Myocyte (in vitro differentiated cells): ENCODE results near the gene TNP2. TPM values are rescaled to one million over a fixed set of nuclear protein-coding genes. Genes with fewer than 3 reads are reported as not detected.
A peak's percentile ranks its signal among the peaks of the same experiment; 100 is the strongest.

Experiments used
- DNase-seq: peaks from one replicate; pipeline ENCODE4 v3.0.0-alpha.2; 2012; ENCODE audit warnings: low read depth
- total RNA-seq: library from RNA; depleted of rRNA; stranded (reverse); fragments of >200 nt; gene quantifications from 2 replicates; pipeline ENCODE4 v1.2.3, GENCODE V29; 2014

TNP2 gene
- total RNA-seq, 1 donor from 2014 or later, result not detected

DNA sequence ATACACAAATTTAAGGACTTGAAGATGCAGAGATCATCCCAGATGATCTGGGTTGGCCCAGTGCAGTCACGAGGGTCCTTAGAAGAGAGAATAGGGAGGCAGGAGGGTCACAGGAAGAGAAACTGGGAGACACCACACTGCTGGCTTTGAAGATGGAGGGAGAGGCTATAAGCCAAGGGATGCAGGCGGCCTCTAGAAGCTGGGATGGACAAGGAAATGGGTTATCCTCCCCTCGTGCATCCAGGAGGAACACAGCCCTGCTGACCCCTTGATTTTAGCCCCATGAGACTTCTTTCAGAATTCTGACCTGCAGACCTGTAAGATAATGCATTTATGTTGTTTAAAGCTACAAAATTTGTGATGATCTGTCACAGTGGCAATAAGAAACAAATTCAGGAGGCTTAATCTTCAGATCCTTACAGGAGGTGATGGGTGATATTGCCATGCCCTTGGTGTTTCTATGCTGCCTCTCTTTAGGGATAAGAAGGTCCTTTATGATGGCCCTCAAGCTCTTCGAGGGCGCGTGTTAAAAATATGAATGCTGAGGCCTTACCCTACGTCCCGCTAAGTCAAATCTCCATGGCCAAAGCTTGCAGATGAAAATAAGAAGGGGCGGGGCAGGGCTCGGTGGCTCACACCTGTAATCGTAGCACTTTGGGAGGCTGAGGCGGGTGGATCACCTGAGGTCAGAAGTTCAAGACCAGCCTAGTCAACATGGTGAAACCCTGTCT, 8.6 kb upstream of the TNP2 start:
- no peak for DNase-seq

DNA sequence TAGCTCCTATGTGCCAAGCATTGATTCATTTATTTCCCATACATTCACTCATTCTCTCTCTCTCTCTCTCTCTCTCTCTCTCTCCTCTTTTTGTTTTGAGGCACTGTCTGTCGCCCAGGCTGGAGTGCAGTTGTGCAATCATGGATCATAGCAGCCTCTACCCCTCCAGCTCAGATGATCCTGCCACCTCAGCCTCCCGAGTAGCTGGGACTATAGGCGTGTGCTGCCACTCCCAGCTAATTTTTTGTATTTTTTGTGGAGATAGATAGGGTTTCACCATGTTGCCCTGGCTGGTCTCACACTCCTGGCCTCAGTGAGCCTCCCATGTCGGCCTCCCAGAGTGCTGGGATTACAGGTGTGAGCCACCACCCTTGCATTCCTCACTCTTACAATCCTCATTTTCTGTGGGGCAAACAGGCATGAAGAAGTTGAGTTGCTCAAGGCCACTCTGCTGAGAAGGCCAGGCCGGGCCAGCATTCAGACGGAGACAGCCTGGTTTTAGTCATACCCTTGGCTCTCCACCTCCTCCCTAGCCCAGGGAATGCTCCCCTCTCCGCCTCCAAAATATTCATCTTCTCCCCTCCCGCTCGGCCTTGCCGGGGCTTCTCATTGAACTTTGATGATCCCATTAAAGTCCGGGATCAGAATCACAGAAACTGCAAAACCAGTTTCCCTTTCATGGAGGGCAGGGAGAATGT, 7.9 kb upstream of the TNP2 start:
- DNase-seq, result no peak

DNA sequence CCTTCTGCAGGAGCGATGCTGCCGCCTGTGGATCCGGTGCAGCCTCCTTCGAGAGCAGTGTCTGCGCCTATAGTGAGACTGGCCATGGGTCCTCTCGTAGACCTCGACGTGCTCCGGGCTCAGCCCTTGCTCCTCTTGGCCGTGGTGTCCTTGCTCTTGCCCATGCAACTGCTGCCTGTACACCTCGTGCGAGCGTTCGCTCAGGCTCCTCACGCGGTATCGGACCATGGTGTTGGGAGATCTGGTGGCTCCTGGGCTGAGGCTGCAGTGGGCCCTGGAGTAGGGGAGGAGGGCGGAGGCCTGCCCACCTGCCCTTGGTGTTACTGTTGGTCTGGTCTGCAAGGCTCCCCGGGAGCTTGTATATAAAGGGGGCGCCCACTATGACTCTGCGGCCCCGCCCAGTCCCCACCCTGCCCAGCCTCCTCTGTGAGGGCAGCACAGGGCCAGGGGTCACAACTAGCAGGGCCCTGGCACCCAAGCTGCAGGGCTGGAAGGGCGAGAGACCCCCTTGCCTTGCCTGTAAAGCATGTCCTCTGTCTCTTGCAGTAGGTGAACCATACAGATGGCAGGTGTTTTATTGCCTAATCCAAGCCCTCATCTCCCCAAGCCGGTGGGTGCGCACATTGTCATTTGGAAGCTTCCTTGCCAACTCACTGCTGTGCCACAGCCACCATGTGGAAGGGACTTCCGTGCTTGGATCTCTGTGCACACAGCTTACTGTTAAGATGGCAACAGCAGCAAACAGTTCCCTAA, 7.2 kb upstream of the TNP2 start, which contains the start of gene PRM2:
Gene PRM2 (minus strand): TSS at position 338 of the 753 bp plus-strand sequence. CDS start 110 bp downstream, at position 228.
- no peak for DNase-seq

DNA sequence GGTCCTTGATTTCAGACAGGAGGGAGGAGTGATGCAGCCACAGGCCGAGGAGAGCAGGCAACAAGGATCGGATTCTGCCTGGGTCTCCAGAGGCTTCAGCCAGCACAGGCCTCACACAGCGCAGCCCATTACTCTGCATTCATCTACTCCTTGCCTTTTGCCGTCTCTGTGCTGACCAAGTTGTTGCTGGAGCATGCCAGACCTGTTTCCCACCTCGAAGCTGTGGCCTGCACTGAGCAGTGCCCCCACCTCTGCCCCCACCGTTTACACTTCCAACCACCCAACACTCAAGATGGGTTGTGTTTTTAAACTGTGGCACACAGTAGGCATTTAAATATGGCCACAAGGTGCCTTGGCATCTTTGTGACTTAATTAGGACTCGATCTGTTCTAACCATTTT, 5.8 kb upstream of the TNP2 start:
- no peak for DNase-seq

DNA sequence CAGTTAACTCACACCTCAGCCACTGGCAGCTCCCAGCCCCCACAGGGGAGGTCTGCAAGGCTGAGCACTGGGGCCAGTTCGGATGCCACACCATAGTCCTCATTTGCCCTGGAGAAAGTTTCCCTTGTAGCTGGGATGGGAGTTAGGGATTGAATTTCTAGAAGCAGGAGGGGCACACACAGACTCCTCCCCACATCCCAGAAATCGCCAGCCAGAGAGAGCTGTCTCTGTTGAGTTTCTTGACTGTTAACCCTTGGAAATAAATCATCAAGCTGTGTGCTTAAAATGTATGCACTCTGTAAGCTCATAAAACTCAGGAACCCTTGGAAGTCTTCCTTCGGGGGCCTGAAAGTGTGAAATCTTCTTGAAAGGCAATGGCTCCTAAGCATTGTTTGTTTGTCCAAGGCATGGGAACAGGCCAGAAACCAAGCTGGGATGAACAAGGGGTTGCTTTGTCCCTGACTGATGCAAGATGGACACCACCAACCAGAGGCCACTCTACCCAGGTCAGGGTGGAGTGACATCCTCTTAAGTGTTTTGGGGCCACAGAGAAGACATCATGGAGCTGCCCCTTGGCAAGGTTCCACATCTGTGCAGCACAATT, 4.7 kb upstream of the TNP2 start:
- no peak for DNase-seq

DNA sequence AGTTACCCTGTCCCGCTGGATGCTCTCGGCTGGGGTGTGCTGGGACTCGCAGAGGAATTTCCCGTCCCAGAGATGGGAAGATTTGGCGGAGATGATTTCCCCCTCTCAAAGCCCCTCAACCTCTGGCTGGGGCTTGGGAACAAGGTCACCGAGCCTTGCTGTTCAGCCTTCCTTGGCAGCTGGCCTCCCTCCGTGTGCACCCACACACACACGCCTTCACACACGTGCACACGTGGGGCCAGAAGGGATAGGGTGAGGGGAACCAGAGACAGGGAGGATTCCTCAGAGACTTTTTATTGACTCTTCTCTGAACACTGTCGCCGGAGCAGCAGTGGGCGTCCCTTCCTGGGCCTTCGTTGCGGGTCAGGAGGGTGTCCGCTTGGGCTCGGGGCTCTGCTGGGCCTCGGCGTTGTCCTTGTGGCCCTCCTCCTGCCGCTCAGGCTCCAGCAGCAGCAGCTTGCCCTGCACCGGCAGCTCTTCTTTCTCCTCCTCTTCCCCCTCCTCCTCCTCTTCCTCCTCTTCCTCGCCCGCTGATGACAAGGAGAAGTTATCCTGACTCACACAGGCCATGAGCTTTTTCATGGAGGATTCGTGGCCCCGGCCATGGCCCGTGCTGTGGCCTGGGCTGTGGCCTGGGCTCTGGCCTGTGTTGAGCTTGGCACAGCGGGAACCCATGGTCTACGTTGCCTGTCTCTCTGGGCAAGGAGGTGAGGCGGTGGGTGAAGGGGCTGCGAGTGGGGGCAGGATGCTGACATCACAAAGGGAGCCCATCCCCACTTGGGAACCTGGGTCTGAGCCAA, 4.0 kb upstream of the TNP2 start, which contains the start of gene PRM3:
Gene PRM3 (minus strand): TSS at position 709 of the 800 bp plus-strand sequence. CDS start 34 bp downstream, at position 675.
- DNase-seq, result no peak

DNA sequence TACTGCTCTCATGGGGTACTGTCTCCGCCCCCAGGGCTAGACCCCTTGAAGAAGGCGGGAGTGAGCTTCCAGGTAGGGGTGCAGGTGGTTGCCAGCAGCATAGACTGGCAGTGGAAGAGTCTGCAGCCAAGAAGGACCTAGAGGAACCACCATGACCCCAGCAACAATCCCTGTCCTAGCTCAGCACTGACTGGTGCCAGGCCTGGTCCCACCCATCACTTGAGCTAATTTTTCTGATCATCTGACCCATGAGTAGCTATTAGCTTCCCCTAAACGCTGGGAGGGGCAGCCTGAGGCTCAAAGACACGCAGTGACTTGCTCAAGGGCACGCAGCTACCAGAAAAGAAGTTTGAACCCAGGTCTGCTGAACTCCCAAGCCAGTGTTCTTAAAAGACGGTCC, 3.4 kb upstream of the TNP2 start:
- no peak for DNase-seq

DNA sequence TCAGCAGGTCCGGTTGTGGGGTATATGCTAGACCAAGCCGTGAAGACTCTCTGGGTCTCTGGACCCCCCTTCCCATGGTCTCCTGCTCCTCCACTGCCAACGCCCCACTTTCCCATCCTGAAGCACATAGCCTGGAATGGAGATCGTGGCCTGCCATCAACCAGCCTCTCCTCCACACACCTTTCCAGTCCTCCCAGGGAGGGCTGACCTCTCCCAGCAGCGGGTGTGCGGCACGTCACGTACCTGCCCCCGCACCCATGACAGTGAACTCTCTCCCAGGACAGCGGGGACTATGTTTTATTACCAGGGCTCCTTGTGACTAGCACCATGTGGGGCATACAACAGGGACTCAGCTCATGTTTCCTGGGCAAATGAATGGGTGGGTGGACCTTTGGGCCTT, 2.5 kb upstream of the TNP2 start:
- DNase-seq, result no peak

DNA sequence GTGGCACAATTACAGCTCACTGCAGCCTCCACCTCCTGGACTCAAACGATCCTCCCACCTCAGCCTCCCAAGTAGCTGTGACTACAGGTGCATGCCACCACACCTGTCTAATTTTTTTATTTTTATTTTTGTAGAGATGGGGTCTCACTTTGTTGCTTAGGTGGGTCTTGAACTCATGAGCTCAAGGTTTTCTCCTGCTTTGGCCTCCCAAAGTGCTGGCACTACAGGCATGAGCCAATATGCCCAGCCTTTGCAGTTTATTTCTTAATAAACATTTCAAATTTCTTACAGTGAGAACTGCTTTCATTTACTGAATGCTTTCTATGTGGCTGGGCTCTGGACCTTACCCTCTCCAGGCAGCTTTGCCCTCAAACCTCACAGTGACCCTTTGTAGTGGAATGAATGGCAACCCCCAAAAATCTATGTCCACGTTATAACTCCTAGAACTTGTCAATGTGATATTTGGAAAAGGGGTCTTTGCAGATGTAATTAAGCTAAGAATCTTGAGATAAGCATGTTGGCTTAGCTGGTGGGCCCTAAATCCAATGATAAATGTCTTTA, 1.6 kb upstream of the TNP2 start:
- DNase-seq, result no peak

DNA sequence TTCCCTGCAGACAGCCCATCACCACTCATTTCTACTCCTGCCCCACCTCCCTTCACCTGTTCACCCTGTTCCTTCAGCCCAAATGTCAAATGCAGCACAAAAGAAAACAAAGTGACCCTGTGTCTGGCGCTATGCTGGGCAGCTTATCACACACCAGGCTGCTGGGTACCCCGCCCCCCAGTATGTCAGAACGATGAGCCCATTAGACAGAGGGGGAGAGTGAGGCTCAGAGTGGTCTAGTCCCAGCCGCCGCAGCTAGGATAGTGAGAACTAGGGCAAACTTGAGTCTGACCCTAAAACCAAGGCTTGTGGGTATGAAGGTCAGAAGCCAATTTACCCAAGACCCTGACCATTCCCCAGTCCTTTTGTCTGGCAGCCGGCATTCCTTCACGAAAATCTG, 4.0 kb downstream of the TNP2 start:
- no peak for DNase-seq

DNA sequence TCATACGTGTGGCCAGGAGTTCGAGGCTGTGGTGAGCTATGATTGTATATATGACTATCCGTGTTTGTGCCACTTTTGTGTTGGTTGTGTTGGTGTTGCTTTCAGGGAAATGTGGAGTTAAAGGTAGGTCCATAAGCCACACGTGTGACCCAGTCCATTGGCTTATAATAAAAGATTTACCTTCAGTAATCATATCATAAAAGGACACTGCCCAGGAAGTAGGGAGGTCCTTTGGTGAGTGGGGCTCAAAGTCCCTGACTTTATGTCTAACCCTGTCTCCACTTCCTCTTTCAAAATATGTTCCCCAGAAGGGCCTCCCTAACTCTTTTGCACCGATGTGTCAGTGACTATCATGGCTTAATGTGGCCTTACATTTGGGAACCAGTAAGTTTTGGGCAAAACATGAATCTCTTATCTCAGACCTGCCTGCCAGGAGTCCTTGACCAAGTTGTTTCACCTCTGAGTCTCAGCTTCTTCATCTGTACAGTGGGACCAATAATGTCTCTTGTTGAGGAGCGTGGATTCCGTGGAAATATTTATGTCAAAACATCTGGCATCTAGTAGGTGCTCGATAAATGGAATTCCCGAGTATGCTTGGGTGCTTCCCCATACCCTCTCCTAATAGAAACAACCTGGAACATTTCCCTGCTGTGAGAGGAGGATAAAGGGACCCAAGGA, 4.8 kb downstream of the TNP2 start:
- no peak for DNase-seq

DNA sequence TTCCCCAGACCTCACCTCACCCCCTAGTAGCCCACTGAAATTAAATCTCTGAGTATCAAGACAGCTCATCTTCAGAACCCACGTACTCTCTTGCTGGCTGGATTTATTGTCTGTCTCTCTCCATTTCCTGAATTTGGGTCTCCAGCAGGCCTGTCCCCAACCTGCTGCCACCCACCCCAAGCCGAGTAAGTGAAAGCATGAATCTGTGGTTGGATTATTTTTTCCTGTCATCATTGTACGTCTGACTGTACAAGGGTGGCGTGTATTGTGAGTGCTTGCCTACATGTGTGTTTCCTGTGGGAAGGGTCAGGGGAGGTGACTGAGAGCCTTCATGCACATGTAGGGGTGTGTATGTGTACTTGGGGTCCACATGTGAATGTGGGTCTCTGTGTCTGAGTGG, 5.4 kb downstream of the TNP2 start:
- DNase-seq, result no peak

DNA sequence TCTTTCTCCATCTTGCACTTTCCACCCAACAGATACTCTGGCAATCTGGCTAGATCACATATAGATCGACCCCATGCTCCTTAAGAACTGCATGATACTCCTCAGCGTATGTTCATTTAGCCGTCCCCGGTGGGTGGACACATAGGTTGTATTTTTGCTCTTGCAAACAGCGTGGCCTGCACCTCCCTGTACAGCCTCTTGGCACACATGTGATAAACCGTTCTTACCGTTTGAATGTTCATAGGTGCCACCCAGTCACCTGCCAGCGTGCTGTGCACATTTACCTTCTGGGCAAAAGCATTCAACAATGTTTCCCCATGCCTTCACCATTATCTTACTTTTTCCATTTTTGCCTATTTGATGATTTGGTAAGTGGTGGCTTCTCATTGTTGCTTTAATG, 6.2 kb downstream of the TNP2 start:
- DNase-seq, result no peak

DNA sequence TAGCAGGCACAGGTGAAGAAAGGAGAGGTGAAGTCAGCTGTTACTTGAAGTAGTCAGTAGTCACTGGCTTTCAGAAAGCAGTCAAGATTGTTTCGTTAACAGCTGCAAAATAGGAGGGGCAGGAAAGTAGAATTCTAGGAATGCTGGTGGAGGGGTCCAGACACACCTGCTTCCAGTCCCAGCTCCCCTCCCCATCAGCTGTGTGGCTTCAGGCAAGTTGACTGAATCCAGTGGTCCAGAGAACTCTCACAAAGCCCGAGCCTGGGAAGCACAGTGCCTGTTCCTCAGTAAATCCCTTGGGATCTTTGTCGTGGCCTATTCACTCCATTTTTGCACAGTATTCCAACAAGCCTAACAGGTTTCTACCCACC, 8.5 kb downstream of the TNP2 start:
- DNase-seq, result no peak

DNA sequence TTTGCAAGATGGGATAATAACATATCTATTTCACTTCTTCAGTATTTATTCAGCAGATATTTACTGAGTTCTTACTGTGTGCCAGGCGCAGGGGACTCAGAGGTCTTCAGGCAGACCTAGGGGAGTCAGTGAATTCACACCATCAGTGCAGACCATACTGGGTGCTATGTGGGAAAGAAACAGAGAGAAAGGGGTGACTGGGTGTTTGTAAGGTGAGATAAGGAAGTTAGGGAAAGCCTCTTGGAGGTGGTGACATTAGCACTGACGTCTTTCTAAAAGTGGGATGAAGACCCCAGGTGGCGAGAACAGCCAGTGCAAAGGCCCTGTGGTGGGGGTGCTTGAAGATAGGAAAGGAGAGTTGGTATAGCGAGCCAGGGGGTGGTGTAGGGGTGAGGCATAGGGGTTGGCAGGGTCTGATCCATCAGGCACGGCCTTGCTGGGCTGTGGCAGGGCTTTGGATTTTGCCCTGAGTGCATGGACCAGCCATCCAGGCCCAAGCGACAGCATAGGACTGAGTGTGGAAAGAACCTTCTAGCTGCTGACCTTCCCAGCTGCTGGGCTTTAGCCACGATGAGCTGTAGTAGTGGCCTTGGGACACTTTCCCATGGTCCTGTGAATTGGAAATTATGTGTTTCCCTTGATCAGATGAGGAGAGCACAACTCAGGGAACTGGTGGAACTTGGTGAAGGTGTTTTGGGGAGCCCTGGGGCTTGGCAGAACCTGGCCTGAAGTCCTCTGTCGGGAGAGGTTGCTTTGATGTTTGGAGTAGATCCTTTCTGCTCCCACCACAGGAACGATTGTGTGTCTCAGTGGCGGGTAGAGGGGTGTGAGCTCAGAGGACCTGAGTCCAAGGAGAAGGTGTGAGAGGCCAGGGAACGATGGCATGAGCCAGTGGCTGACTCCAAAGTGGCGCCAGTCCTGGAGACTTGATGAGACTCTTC, 9.2 kb downstream of the TNP2 start:
- DNase-seq, result no peak

DNA sequence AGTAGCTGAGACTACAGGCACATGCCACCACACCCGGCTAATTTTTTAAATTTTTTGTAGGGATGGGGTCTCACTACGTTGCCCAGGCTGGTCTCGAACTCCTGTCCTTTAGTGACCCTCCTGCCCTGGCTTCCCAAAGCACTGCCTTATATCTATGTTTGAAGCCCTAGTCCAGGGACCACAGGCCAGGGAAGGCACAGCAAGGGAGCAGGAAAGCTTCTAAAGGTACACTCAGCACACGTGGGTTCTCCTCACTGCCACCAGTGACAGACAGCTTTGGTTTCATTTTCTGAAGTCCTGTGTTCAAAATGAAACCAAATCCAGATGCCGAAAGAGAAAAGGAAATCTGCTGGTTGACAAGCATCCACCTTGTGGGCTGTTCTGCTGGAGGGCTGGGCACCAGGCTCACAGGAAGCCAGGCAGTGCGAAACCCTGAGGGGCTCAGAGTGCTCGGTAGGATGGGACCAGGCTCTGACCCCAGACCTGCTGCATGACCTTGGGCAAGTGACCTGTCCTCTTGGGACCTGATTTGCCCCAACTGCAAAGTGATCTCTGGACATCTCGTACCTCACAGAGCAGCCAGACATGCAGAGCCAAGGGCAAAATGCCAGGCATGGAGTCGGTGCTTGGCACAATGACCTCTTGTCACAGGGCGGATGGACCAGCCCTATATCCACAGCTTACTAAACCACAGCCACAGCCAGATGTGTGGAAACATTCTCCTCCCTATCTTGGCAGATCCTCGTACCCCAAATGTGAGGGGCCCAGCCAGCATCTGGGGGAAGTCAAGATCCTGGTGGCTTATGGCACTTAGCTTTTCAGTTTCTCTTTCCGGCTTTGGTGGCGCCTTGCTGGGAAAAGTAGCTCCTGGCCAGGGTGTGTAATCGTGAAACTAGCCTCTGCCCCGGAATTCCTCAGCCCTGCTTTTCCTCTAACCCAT, 10.3 kb downstream of the TNP2 start:
- no peak for DNase-seq

DNA sequence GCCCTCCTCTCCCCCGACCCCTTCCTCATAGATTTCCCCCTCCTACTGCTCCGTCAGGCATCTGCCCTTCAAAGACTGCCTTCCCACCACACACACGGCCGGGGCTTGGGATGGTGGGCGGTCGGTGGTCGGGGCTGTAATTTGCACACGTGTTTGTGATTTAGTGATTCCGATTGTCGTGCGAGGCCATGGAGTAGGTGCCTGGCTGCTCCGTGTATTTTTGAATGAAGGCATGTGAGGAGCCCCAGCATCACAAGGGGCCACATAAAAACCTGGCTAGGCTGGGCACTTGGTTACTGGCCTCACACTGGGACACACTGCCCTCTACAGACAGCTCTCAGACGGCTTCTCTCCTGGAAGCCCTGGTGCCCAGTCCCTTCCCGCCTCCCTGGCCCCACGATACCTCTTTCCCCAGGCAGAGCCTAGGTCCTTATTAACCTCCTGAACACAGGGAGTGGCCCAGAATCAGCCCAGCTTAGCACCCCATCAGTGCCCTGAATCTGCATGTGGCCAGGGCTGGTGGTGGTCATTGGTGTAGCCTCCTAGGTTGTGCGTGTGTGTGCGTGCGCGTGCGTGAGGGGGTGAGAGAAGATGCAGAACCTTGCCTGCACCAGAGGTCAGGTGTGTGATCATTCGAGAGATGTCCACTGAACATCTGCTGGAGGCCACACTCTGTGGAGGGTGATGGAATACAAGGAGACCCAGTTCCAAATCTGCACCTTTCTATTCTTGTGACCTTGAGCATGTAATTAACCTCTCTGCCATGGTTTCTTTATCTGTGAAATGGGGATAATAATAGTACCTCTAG, 11.8 kb downstream of the TNP2 start:
- DNase-seq, result peak; percentile 86
